Muscle layer of duodenum (tissue), 2 donors: ENCODE data around the gene CRYBB2.
"Not testable (repeated sequence)": the region's sequence is repeated elsewhere in the genome, so short reads cannot be mapped to it uniquely, and the experiment has no call there.

Source experiments
- H3K27ac ChIP-seq: one replicate; pipeline ENCODE4 v1.7.0; 2013; ENCODE audit warnings: mild to moderate bottlenecking, low read length
- H3K27me3 ChIP-seq: one replicate; pipeline ENCODE4 v1.7.0; 2013; ENCODE audit warnings: low read depth, mild to moderate bottlenecking, control low read depth, low read length
- H3K36me3 ChIP-seq, 2 donors: one replicate each; pipeline ENCODE4 v1.7.0; 2013; ENCODE audit warnings: low read length in 2 of 2, control low read depth in 1 of 2, mild to moderate bottlenecking in 1 of 2; ENCODE audit not compliant: insufficient read depth in 2 of 2, control insufficient read depth in 1 of 2
- H3K4me1 ChIP-seq, 2 donors: one replicate each; pipeline ENCODE4 v1.7.0; 2013; ENCODE audit warnings: low read length in 2 of 2, mild to moderate bottlenecking in 2 of 2, control low read depth in 1 of 2, moderate library complexity in 1 of 2; ENCODE audit not compliant: insufficient read depth in 2 of 2, control insufficient read depth in 1 of 2
- H3K4me3 ChIP-seq, 2 donors: one replicate each; pipeline ENCODE4 v1.7.0; 2013; ENCODE audit warnings: low read length in 2 of 2, low read depth in 1 of 2, mild to moderate bottlenecking in 1 of 2
- H3K9me3 ChIP-seq, 2 donors: one replicate each; pipeline ENCODE4 v1.7.0; 2013; ENCODE audit warnings: low read length in 2 of 2, control low read depth in 1 of 2, mild to moderate bottlenecking in 1 of 2; ENCODE audit not compliant: control insufficient read depth in 1 of 2
- donor health status: healthy.

The CRYBB2 gene

GRCh38 chr22:25238058-25238457 is 18.6 kb downstream of the CRYBB2 start:
- not testable (repeated sequence) for H3K9me3 ChIP-seq, H3K4me3 ChIP-seq, H3K27me3 ChIP-seq, H3K4me1 ChIP-seq, H3K27ac ChIP-seq, H3K36me3 ChIP-seq

DNA sequence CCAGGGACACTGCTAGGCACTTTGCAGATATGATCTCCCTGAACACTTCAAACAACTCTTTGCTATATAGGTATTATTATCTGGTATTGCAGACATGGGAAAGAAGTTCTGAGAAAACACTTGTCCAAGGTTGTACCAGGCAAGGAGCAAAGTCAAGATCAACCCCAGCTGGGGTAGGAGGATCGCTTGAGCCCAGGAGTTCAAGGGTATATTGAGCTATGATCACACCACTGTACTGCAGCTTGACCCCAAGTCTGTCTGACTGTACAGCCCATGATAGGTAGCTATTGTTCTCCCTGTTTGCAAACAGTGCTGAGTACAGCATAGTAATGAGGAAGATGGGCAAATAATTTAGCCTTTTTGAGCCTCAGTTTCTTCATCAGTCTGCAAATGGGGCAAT is 35.7 kb downstream of the CRYBB2 start:
- H3K36me3 ChIP-seq, H3K27me3 ChIP-seq, H3K4me3 ChIP-seq, H3K9me3 ChIP-seq, H3K4me1 ChIP-seq, H3K27ac ChIP-seq: not testable (repeated sequence)

- H3K9me3 ChIP-seq, result peaks cover 9 to 10% of the 10 kb centered on the region in 2 donors
- not testable (repeated sequence) for H3K4me3 ChIP-seq, H3K4me1 ChIP-seq
These were observed 48.1 kb downstream of the CRYBB2 start for GRCh38 chr22:25267567-25267966.

GRCh38 chr22:25268902-25269301 is 49.5 kb downstream of the CRYBB2 start:
- H3K4me3 ChIP-seq, result not testable (repeated sequence)

More at GRCh38 chr22:25267567-25267966, 48.1 kb downstream of the CRYBB2 start:
- not testable (repeated sequence) for H3K36me3 ChIP-seq, H3K27me3 ChIP-seq, H3K27ac ChIP-seq

DNA sequence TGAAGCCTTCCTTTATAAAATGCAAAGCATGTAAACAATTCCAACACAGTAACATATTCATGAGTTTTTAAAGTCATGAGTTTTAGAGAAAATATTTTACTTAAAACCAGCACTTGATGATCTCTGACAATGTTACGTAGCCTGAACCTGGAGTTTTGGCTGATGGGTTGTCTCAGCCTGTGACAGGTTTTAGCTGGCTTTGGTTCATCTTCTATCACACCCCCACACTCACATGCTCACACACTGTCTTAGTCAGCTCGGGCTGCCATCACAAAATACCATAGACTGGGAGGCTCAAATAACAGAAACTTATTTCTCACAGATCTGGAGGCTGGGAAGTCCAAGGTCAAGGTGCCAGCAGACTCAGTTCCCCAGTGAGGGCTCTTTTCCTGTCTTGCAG is 50.6 kb downstream of the CRYBB2 start:
- not testable (repeated sequence) for H3K27me3 ChIP-seq, H3K9me3 ChIP-seq, H3K36me3 ChIP-seq, H3K4me1 ChIP-seq, H3K27ac ChIP-seq, H3K4me3 ChIP-seq

More at GRCh38 chr22:25268902-25269301, 49.5 kb downstream of the CRYBB2 start:
- H3K27ac ChIP-seq, H3K36me3 ChIP-seq, H3K27me3 ChIP-seq, H3K4me1 ChIP-seq: not testable (repeated sequence)
- H3K9me3 ChIP-seq, result peaks cover 9 to 10% of the 10 kb centered on the region in 2 donors

- not testable (repeated sequence) for H3K27me3 ChIP-seq, H3K4me3 ChIP-seq, H3K36me3 ChIP-seq, H3K27ac ChIP-seq, H3K9me3 ChIP-seq, H3K4me1 ChIP-seq
These were observed 53.8 kb downstream of the CRYBB2 start for GRCh38 chr22:25273231-25273630.

DNA sequence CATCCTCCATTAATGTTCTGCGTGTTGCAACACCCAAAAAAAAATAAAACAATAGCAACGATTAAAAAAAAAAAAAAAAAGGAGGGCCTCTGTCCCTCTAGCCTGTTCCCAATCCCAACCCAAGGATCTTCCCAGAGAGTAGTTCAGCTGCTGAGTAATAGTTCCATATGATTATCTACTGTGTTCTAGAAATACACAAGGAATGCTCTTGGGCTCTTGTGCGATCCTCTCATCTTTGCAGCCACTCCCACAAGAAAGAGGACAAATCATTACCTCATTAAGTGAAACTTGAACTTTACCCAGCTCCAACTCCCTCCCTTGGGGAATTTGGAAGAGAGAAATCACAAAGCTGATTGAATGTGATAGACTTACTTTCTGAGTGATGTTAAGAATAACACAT is 54.5 kb downstream of the CRYBB2 start:
- not testable (repeated sequence) for H3K27ac ChIP-seq

GRCh38 chr22:25280118-25280517 is 60.7 kb downstream of the CRYBB2 start:
- peaks cover 30% of the 10 kb centered on the region for H3K27me3 ChIP-seq
- H3K9me3 ChIP-seq, H3K27ac ChIP-seq, H3K36me3 ChIP-seq, H3K4me3 ChIP-seq: not testable (repeated sequence)
- H3K4me1 ChIP-seq, result peaks cover 0 to 16% of the 10 kb centered on the region in 2 donors

More for the DNA sequence above, 54.5 kb downstream of the CRYBB2 start:
- H3K27me3 ChIP-seq, H3K4me3 ChIP-seq, H3K4me1 ChIP-seq, H3K36me3 ChIP-seq, H3K9me3 ChIP-seq: not testable (repeated sequence)
